GM06990 (cell line): ENCODE measurements around the gene GUK1.

ENCODE experiments used
- DNase-seq: peaks from one replicate; pipeline ENCODE4 v3.0.0-alpha.2; 2011; ENCODE audit not compliant: insufficient read length; ENCODE audit errors: extremely low read depth
- H3K27me3 ChIP-seq: replicated peaks from 2 replicates; pipeline ENCODE4 v1.6.0; 2011; ENCODE audit warnings: low read length; ENCODE audit not compliant: control insufficient read depth, insufficient read depth
- H3K36me3 ChIP-seq: 2 replicates; pipeline ENCODE4 v1.5.1; 2011; ENCODE audit warnings: low read length; ENCODE audit not compliant: control insufficient read depth, insufficient read depth
- H3K4me3 ChIP-seq: replicated peaks from 2 replicates; pipeline ENCODE4 v1.5.1; 2011; ENCODE audit warnings: low read depth, mild to moderate bottlenecking, control low read depth, low read length
- TF ChIP-seq, protein P1 (sequence below): IDR thresholded peaks from 2 replicates; pipeline ENCODE4 v1.5.1; 2011; ENCODE audit warnings: low read length, control low read depth, mild to moderate bottlenecking, inconsistent platforms; ENCODE audit not compliant: insufficient read depth, poor library complexity, severe bottlenecking

The GUK1 gene, protein sequence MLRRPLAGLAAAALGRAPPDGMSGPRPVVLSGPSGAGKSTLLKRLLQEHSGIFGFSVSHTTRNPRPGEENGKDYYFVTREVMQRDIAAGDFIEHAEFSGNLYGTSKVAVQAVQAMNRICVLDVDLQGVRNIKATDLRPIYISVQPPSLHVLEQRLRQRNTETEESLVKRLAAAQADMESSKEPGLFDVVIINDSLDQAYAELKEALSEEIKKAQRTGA

DNA sequence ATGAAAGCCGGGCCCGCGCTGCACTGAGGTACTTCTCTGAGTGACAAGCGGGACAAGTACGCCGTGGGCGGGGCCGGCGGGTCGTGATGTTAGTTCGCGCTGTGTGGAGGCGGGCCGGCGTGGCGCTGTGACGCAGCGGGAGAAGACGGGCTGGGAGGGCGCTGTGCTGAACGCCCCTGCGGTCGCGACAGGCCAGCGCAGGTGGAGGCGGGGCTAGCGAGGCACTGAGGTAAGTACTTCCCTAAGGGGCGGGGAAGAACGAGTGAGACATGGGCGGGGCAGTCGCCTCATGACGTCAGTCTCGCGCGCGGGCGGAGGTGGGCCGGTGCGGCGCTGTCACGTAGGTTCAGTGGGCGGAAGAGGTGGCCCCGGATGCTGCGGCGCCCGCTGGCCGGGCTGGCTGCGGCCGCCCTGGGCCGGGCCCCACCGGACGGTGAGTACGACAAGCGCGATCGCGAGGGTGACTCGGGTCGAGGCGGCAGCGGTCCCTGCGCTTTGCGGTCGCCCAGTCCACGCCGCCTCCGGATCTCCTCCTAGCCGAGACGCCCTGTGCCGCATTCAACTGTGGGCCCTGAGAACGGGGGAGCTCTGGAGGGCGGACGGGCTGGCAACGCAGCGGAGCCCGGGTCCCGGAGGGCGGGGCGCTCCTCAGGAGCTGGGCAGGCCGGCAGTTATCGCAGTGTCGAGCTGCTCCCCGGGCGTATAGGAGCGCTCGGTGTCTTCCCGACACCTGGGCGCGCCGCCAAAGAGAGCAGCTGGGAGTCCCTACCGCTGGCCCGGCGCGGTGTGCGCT lies at the start of gene GUK1:
Gene GUK1, plus strand, starts transcription at position 349 of the 793 bp plus-strand sequence. Its CDS starts 24 bp downstream, at position 373.
- DNase-seq, result peak; percentile 100
- no peaks in the 10 kb centered on the region for H3K27me3 ChIP-seq
- peak within 1 kb of the TSS; percentile 93 for H3K4me3 ChIP-seq
- TF ChIP-seq, protein P1, sequence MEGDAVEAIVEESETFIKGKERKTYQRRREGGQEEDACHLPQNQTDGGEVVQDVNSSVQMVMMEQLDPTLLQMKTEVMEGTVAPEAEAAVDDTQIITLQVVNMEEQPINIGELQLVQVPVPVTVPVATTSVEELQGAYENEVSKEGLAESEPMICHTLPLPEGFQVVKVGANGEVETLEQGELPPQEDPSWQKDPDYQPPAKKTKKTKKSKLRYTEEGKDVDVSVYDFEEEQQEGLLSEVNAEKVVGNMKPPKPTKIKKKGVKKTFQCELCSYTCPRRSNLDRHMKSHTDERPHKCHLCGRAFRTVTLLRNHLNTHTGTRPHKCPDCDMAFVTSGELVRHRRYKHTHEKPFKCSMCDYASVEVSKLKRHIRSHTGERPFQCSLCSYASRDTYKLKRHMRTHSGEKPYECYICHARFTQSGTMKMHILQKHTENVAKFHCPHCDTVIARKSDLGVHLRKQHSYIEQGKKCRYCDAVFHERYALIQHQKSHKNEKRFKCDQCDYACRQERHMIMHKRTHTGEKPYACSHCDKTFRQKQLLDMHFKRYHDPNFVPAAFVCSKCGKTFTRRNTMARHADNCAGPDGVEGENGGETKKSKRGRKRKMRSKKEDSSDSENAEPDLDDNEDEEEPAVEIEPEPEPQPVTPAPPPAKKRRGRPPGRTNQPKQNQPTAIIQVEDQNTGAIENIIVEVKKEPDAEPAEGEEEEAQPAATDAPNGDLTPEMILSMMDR, result peak; percentile 11
- peaks cover 1% of the 10 kb centered on the region; the same call in 1 of the 2 replicates for H3K36me3 ChIP-seq

DNA sequence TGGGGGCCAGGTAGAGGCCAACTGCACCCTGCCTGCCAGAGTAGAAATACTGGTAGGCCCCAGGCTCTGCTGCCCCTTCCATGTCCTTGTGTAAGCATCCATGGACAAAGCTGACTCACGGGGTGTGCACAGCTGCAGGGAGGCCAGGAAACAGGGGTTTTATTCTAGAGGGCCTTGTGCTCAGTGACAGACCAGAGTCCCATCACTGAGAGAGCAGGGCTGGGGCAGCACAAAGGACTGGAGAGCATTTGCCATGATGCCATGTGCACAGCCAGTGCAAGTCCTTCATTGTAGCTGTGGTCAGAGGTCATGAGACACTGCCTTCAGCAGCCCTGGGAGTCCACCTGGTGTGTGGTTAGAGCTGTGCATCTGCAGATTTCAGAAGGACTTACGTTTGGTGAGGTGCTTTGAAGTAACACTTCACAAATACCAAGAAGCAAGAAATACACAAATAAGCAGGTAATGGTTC lies 49.4 kb upstream of the GUK1 start:
- no peaks in the 10 kb centered on the region for H3K27me3 ChIP-seq
- H3K36me3 ChIP-seq, result peaks cover 33% of the 10 kb centered on the region
- TF ChIP-seq, protein P1, result no peak
- no peak for DNase-seq
- no peak overlapping the region for H3K4me3 ChIP-seq

DNA sequence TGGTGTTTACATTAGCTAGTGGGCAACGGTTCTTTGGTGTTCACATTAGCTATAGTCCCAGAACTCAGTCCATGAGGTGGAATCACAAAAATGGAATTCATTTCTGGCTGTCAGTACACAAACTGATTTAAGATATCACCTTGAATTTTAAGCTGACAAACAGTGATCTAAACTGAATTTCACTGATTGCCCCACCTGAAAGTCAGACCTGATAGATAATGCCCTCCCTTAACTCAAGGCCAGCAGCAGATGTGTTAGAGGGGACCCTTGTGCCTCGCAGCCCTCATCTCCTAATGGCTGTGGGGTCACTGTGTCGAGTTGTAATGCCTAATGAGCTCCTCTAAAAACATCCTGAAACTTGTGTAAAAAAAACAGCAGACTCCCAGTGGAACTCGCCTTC lies 49.0 kb upstream of the GUK1 start:
- Histone ChIP-seq H3K4me3 (no peak overlapping the region), H3K36me3 (peaks cover 33% of the 10 kb centered on the region), H3K27me3 (no peaks in the 10 kb centered on the region)
- TF ChIP-seq, protein P1, result no peak
- no peak for DNase-seq

DNA sequence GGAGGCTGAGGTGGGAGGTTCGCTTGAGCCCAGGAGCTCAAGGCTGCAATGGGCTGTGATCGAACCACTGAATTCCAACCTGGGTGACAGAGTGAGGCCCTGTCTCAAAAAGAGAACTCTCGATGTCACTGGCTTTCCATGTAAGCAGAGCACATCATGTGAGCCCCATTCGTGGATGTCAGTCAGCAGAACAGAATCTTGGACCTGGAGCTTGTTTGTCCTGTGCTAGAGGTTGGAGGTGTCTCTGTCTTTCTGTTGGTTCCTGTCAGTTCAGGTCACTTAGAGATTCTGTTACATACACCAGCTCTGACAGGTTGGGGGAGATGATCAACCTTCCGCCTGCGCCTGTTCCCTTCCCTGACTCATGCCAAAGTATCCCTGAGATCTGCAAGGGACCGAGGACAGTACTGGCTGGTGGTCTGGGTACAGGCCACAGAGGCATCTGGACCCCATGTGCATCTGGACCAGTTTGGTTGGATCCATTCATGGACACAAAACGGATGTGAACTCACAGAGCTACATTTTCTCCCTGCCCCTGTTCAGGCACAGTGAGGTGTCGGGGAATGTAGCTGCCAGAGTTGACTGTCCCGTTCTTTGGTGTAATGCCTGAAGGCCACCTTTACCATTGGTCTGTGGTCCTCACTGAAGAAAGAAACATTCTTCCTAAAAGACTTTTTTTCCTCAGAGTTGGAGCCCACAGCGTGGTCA lies 47.6 kb upstream of the GUK1 start:
- TF ChIP-seq, protein P1, result no peak
- H3K36me3 ChIP-seq, result peaks cover 41% of the 10 kb centered on the region

DNA sequence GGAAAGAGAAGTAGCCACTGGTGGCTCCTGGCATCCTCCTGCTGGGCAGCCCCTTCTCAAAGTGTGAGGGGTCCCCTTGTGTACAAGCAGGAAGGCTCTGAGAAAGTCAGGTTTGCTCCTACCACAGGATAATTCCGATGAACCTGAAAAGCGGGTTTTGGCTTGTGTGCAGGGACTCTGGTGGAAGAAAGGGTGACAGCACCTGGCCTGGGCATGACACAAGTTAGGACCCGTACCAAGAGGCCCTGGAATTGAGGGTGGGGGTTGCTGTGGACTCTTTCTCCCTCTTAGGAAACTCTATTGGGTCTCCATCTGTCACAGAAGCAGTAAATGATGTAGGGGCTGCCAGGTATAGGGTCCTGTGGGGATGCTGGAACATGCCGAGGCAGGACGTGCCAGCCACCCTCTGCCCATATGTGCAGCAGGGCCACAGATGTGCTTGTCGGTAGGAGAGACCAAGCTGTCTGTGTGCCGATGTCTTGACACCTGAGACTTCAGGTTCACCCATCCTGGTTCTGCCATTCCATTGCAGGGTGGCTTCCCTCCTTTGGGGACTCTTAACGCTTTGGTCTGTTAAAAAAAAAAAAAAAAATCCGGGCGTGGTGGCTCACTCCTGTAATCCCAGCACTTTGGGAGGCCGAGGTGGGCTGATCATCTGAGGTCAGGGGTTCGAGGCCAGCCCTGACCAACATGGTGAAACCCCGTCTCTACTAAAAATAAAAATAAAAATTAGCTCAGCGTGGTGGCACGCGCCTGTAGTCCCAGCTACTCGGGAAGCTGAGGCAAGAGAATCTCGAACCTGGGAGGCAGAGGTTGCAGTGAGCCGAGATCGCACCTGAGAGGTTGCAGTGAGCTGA lies 46.8 kb upstream of the GUK1 start:
- TF ChIP-seq, protein P1, result no peak
- no peak for DNase-seq
- H3K36me3 ChIP-seq, result peaks cover 40% of the 10 kb centered on the region
- H3K4me3 ChIP-seq, result no peak overlapping the region
- H3K27me3 ChIP-seq, result no peaks in the 10 kb centered on the region

More for the DNA sequence above, 47.6 kb upstream of the GUK1 start:
- no peak for DNase-seq
- Histone ChIP-seq H3K4me3 (no peak overlapping the region), H3K27me3 (no peaks in the 10 kb centered on the region)
